Measurements from ENCODE around the gene ROBO1. TPM values are rescaled to one million over a fixed set of nuclear protein-coding genes. Genes with fewer than 3 reads are reported as not detected.

ROBO1 gene
- total RNA-seq, 6 experiments from 2014 or later: 1.1 to 7.2 (median 4.3) TPM

DNA sequence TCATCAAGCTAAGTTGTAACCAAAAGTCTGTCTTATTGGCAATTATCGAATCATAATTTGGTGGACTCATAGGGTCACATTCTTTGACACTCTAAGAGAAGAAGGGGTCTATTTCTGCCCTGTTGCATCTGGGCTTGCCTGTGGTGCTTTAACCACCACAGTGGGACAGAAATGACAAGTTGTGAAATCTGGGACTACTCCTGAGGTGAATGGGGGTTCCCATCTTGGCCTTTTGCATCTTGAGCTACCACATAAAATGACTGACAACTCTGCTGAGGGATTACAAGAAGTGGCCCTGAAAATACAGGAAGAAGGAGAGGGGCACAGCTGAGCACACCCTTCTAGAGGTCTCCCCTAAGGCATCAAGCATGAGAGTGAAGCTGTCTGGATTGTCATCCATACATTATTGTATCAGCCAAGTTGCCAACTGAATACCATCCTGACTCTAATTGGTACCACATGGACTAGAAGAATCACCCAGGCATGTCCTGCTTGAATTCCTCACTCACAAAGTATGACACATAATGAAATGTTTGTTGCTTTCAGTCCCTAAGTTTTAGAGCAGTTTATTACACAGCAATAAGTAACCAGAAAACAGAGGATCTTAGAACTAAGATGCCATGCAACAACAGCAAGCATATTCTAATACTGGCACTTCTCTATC is 306.5 kb downstream of the ROBO1 start:
- Histone ChIP-seq H3K27me3 (no peaks in the 10 kb centered on the region), H3K4me1 (no peaks in the 10 kb centered on the region), H3K27ac (no peak overlapping the region), H3K36me3 (no peaks in the 10 kb centered on the region), H3K4me3 (no peak overlapping the region), H3K9me3 (no peaks in the 10 kb centered on the region)
- TF ChIP-seq CTCF (IDR thresholded peaks at IDR 0.05): no peak
- ATAC-seq (no peak), DNase-seq (no peak)
- intact Hi-C loops (cut with DNase I): no loop called here
- 100% methylated on average over 1 of the region's 1 CpG for WGBS (ENCODE audit: insufficient coverage, low coverage, low lambda C conversion rate, missing lambda C conversion rate)

DNA sequence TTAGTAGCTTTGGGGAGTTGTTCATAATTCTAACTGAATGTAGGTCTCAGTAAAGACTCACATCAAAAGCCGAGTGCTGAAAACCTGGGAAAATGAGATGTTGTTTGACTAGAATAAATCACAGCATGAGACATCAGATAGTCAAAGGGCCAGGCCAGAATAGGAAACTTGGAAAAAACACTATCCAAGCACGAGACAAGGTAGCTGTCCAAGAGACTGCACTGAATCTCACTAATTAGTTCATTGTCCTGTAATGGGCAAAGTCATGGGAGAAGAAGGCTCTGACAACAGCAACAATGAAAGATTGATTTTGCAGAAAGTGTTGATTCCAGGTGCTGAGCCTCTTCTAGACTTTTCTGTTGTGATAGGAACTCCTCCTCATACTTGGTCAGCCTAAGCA is 314.2 kb downstream of the ROBO1 start:
- no peak overlapping the region for H3K27ac ChIP-seq
- no peak overlapping the region for H3K4me3 ChIP-seq
- DNase-seq (no peak), ATAC-seq (no peak)
- intact Hi-C loops (cut with DNase I): no loop called here
- no peaks in the 10 kb centered on the region for H3K4me1 ChIP-seq
- H3K27me3 ChIP-seq: no peaks in the 10 kb centered on the region
- 53% methylated on average over 2 of the region's 2 CpGs for WGBS (ENCODE audit: insufficient coverage, low coverage, low lambda C conversion rate, missing lambda C conversion rate)
- no peaks in the 10 kb centered on the region for H3K9me3 ChIP-seq
- H3K36me3 ChIP-seq: no peaks in the 10 kb centered on the region
- TF ChIP-seq POLR2A (IDR thresholded peaks at IDR 0.05) (no peak), CTCF (IDR thresholded peaks at IDR 0.05) (no peak)

DNA sequence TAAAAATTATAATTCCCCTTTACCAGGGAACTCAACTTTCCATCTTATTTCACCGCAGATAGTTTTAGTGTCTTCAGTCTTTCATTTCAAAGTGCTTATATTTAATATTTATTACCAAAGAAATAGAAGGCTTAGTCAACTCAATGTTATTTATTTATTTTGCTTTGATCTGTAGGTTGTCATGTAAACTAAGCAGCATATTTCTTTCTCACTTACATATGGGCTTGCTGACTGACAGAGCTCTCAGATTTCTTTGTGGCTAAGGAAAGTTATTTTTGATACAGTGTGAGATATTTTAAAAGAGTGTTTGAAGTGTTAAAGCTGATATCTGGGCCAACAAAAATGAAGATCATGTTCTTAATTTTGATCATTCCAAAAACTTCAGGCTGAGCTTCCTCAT is 331.4 kb downstream of the ROBO1 start:
- no peaks in the 10 kb centered on the region for H3K4me1 ChIP-seq
- H3K36me3 ChIP-seq: no peaks in the 10 kb centered on the region
- intact Hi-C loops (cut with DNase I): no loop called here
- DNase-seq: no peak
- no peak for ATAC-seq
- TF ChIP-seq POLR2A (IDR thresholded peaks at IDR 0.05) (no peak), CTCF (IDR thresholded peaks at IDR 0.05) (no peak)
- no peaks in the 10 kb centered on the region for H3K9me3 ChIP-seq
- H3K4me3 ChIP-seq: no peak overlapping the region
- H3K27me3 ChIP-seq: no peaks in the 10 kb centered on the region
- H3K27ac ChIP-seq: no peak overlapping the region
- WGBS (ENCODE audit: insufficient coverage, low coverage, low lambda C conversion rate, missing lambda C conversion rate): 90% methylated on average over 1 of the region's 1 CpG

DNA sequence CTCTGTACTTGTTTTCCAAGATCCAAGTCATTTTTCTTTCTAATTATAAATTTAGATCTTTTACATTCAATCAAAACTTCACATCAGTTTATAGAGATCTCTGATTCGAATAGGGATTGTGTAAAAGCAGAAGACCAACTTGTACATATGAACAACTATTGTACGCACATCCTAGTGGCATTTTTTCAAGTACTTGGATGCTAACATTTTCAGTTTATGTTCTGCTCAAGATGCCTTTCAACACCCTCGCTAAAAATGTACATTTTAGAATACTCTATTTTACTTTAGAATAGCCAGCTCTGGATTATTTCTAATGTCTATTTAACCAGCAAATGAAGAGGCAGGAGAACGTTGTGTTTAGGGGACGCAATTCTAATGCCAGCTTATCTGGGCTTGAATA is 340.7 kb downstream of the ROBO1 start:
- no peaks in the 10 kb centered on the region for H3K9me3 ChIP-seq
- H3K27ac ChIP-seq: no peak overlapping the region
- H3K4me1 ChIP-seq: no peaks in the 10 kb centered on the region
- intact Hi-C loops (cut with DNase I): no loop called here
- ATAC-seq: no peak
- no peaks in the 10 kb centered on the region for H3K36me3 ChIP-seq
- 63% methylated on average over 5 of the region's 5 CpGs for WGBS (ENCODE audit: insufficient coverage, low coverage, low lambda C conversion rate, missing lambda C conversion rate)
- DNase-seq: no peak
- no peaks in the 10 kb centered on the region for H3K27me3 ChIP-seq
- no peak overlapping the region for H3K4me3 ChIP-seq
- TF ChIP-seq POLR2A (IDR thresholded peaks at IDR 0.05) (no peak), CTCF (IDR thresholded peaks at IDR 0.05) (no peak)

- Histone ChIP-seq H3K9me3 (no peaks in the 10 kb centered on the region), H3K27ac (no peak overlapping the region), H3K27me3 (no peaks in the 10 kb centered on the region), H3K4me3 (no peak overlapping the region), H3K4me1 (no peaks in the 10 kb centered on the region), H3K36me3 (no peaks in the 10 kb centered on the region)
- 94% methylated on average over 3 of the region's 3 CpGs for WGBS (ENCODE audit: insufficient coverage, low coverage, low lambda C conversion rate, missing lambda C conversion rate)
- intact Hi-C loops (cut with DNase I): no loop called here
- DNase-seq: no peak
- ATAC-seq: no peak
- TF ChIP-seq CTCF (IDR thresholded peaks at IDR 0.05) (no peak), POLR2A (IDR thresholded peaks at IDR 0.05) (no peak)
These were observed 343.0 kb downstream of the ROBO1 start for GRCh38 chr3:79424811-79425210.

Measured in right lobe of liver (tissue), 6 donors.